PC-3 (cell line): Measurements from ENCODE around the gene PPP6C. TPM values are rescaled to one million over a fixed set of nuclear protein-coding genes. Genes with fewer than 3 reads are reported as not detected.
"Not testable (repeated sequence)": the region's sequence is repeated elsewhere in the genome, so short reads cannot be mapped to it uniquely, and the experiment has no call there.

Experiments used
- ATAC-seq: fragments of 200-7000 bp; cut with Tn5 transposase; 2 replicates; pipeline ENCODE4 v1.9.1; 2020; ENCODE audit warnings: mild to moderate bottlenecking, moderate library complexity
- BruUV-seq: library from RNA; stranded (reverse); fragments of 400-500 nt; replicated peaks from 2 replicates; lab custom pipeline; 2021; lab: Mats Ljungman, UMichigan
- CTCF ChIA-PET: fragments of 300-600 bp; sonication (Branson Sonifier 250); formaldehyde crosslinking; loops from one replicate; lab custom pipeline; 2022; ENCODE audit warnings: antibody characterized with exemption; lab: Charles Lee
- POLR2A ChIA-PET: fragments of 300-600 bp; sonication (Branson Sonifier 250); formaldehyde crosslinking; loops from one replicate; lab custom pipeline; 2022; ENCODE audit warnings: antibody characterized with exemption; ENCODE audit not compliant: unreplicated experiment; lab: Charles Lee
- DNase-seq: peaks from one replicate; pipeline ENCODE4 v3.0.0-alpha.2; 2015
- H2AFZ ChIP-seq: fragments of 300-600 bp; sonication (generic); 2 replicates; pipeline ENCODE4 v1.6.0; 2016; ENCODE audit warnings: antibody characterized with exemption, low read length
- H3F3A ChIP-seq: fragments of 300-600 bp; sonication (generic); one replicate; pipeline ENCODE4 v1.6.0; 2017; ENCODE audit warnings: antibody characterized with exemption, low read length, control low read depth, mild to moderate bottlenecking; ENCODE audit not compliant: unreplicated experiment
- H3K27ac ChIP-seq: fragments of 300-600 bp; sonication (generic); 2 replicates; pipeline ENCODE4 v1.5.1; 2016; ENCODE audit warnings: mild to moderate bottlenecking, low read length
- H3K27me3 ChIP-seq: fragments of 300-600 bp; sonication (generic); 2 replicates; pipeline ENCODE4 v1.6.1; 2016; ENCODE audit warnings: low read length, mixed read lengths
- H3K36me3 ChIP-seq: fragments of 300-600 bp; sonication (generic); 2 replicates; pipeline ENCODE4 v1.6.1; 2016; ENCODE audit warnings: low read depth, mixed run types, low read length, mixed read lengths
- H3K4me1 ChIP-seq: fragments of 300-600 bp; sonication (generic); 2 replicates; pipeline ENCODE4 v1.5.1; 2016; ENCODE audit warnings: low read length; ENCODE audit not compliant: insufficient read depth
- H3K4me2 ChIP-seq: fragments of 300-600 bp; sonication (generic); 2 replicates; pipeline ENCODE4 v1.6.0; 2016; ENCODE audit warnings: low read length
- H3K4me3 ChIP-seq: fragments of 300-600 bp; sonication (generic); 2 replicates; pipeline ENCODE4 v1.5.1; 2016; ENCODE audit warnings: mild to moderate bottlenecking, low read length, mixed read lengths
- H3K79me2 ChIP-seq: fragments of 300-600 bp; sonication (generic); 2 replicates; pipeline ENCODE4 v1.6.1; 2017; ENCODE audit warnings: low read length, mixed read lengths
- H3K9ac ChIP-seq: fragments of 300-600 bp; sonication (generic); 2 replicates; pipeline ENCODE4 v1.6.0; 2016; ENCODE audit warnings: mild to moderate bottlenecking, low read length
- H3K9me2 ChIP-seq: fragments of 300-600 bp; sonication (generic); replicated peaks from 2 replicates; pipeline ENCODE4 v1.6.1; 2016; ENCODE audit warnings: mixed run types, low read length, mixed read lengths
- H3K9me3 ChIP-seq: fragments of 300-600 bp; sonication (generic); 2 replicates; pipeline ENCODE4 v1.6.1; 2016; ENCODE audit warnings: low read length, mixed read lengths
- H4K20me1 ChIP-seq: fragments of 300-600 bp; sonication (generic); 2 replicates; pipeline ENCODE4 v1.6.1; 2016; ENCODE audit warnings: low read length, mixed read lengths
- EZH2 ChIP-seq: fragments of 300-600 bp; sonication (generic); IDR thresholded peaks from one replicate; pipeline ENCODE4 v1.6.1; 2017; ENCODE audit warnings: antibody characterized with exemption, mild to moderate bottlenecking, low read length; ENCODE audit not compliant: unreplicated experiment
- EZH2phosphoT487 ChIP-seq: fragments of 300-600 bp; sonication (generic); IDR thresholded peaks from 2 replicates; pipeline ENCODE4 v1.6.1; 2018; ENCODE audit warnings: mild to moderate bottlenecking, antibody characterized with exemption, low read length, borderline replicate concordance
- intact Hi-C: fragments of 100-400 bp; cut with micrococcal nuclease; formaldehyde crosslinking; loops from 2 replicates; pipeline ENCODE4 v1.9.0; 2023
- total RNA-seq: library from RNA; depleted of rRNA; stranded (reverse); fragments of >200 nt; gene quantifications from 2 replicates; pipeline ENCODE4 v1.2.3, GENCODE V29; 2014
- TF ChIP-seq, protein P1 (sequence below): fragments of 300-600 bp; sonication (generic); conservative IDR thresholded peaks from 2 replicates; pipeline ENCODE4 v1.5.1; 2017; ENCODE audit warnings: antibody characterized with exemption, low read depth, mild to moderate bottlenecking, low read length

The PPP6C gene
- total RNA-seq, 1 experiment from 2014 or later = 16.4 TPM

- intact Hi-C loops = no loop called here
- H3K36me3 ChIP-seq = peaks cover 35% of the 10 kb centered on the region
Measured at GRCh38 chr9:125233678-125234077, 44.1 kb upstream of the PPP6C start.

DNA sequence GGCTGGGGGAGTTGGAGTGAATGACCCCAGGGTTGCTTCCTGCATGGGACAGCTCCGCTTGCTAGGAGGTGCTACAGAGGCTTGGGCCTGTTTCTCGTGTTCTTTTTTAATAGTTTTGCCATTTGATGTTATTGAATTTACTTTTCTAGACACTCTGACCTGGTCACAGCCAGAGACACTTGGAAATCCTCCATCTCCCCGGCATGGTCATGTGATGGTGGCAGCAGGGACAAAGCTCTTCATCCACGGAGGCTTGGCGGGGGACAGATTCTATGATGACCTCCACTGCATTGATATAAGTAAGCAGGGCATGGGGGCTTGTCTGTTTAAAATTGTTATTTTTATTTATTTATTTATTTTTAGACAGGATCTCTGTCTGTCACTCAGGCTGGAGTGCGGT, 38.2 kb upstream of the PPP6C start:
- H3K4me1 ChIP-seq = no peaks in the 10 kb centered on the region
- H3K9me3 ChIP-seq = no peaks in the 10 kb centered on the region
- H4K20me1 ChIP-seq = no peaks in the 10 kb centered on the region
- ChIA-PET POLR2A (no interaction called here), CTCF (no interaction called here)
- no peak overlapping the region for H3K4me3 ChIP-seq
- H3K27me3 ChIP-seq = no peaks in the 10 kb centered on the region
- DNase-seq (no peak), ATAC-seq (no peak)
- H3K27ac ChIP-seq = no peak overlapping the region
- no peak overlapping the region for H2AFZ ChIP-seq
- no peaks in the 10 kb centered on the region for H3F3A ChIP-seq
- H3K9me2 ChIP-seq = no peaks in the 10 kb centered on the region
- H3K36me3 ChIP-seq = peaks cover 3% of the 10 kb centered on the region; the same call in 1 of the 2 replicates
- H3K4me2 ChIP-seq = no peak overlapping the region
- intact Hi-C loops = no loop called here
- BruUV-seq = no TSS peak
- no peaks in the 10 kb centered on the region for H3K79me2 ChIP-seq
- no peak overlapping the region for H3K9ac ChIP-seq
- TF ChIP-seq, protein P1, sequence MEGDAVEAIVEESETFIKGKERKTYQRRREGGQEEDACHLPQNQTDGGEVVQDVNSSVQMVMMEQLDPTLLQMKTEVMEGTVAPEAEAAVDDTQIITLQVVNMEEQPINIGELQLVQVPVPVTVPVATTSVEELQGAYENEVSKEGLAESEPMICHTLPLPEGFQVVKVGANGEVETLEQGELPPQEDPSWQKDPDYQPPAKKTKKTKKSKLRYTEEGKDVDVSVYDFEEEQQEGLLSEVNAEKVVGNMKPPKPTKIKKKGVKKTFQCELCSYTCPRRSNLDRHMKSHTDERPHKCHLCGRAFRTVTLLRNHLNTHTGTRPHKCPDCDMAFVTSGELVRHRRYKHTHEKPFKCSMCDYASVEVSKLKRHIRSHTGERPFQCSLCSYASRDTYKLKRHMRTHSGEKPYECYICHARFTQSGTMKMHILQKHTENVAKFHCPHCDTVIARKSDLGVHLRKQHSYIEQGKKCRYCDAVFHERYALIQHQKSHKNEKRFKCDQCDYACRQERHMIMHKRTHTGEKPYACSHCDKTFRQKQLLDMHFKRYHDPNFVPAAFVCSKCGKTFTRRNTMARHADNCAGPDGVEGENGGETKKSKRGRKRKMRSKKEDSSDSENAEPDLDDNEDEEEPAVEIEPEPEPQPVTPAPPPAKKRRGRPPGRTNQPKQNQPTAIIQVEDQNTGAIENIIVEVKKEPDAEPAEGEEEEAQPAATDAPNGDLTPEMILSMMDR = no peak
- no peak for TF ChIP-seq EZH2
- no peak for TF ChIP-seq EZH2phosphoT487

More at GRCh38 chr9:125233678-125234077, 44.1 kb upstream of the PPP6C start:
- no peaks in the 10 kb centered on the region for H3K27me3 ChIP-seq
- no peak overlapping the region for H2AFZ ChIP-seq
- TF ChIP-seq EZH2phosphoT487 (no peak), EZH2 (no peak)
- ChIA-PET POLR2A (interaction anchor here (0.5 to 0.6 kb wide), 4 partner anchors 9 to 122 kb away, joined by 3 to 10 read pairs (median 4); no protein-coding TSS in a partner anchor), CTCF (interaction anchor here (0.6 kb wide), 1 partner anchor 63 kb away, joined by 5 read pairs; no protein-coding TSS in a partner anchor)
- no TSS peak for BruUV-seq
- H3F3A ChIP-seq = peaks cover 16% of the 10 kb centered on the region
- no peak overlapping the region for H3K9ac ChIP-seq
- H3K27ac ChIP-seq = peak overlapping the region; percentile 31
- peaks cover 27% of the 10 kb centered on the region for H3K4me1 ChIP-seq
- ATAC-seq (peak; percentile 86), DNase-seq (peak; percentile 87)
- no peak overlapping the region for H3K4me2 ChIP-seq
- H3K79me2 ChIP-seq = peaks cover 34% of the 10 kb centered on the region
- H3K9me3 ChIP-seq = no peaks in the 10 kb centered on the region
- peaks cover 40% of the 10 kb centered on the region for H4K20me1 ChIP-seq
- no peak overlapping the region for H3K4me3 ChIP-seq
- H3K9me2 ChIP-seq = no peaks in the 10 kb centered on the region

GRCh38 chr9:125224858-125225257, 35.3 kb upstream of the PPP6C start:
- BruUV-seq, H2AFZ ChIP-seq, H3K27ac ChIP-seq, H3K36me3 ChIP-seq, H4K20me1 ChIP-seq, H3K27me3 ChIP-seq, CTCF ChIA-PET, POLR2A ChIA-PET, H3K9me3 ChIP-seq, H3K4me3 ChIP-seq, H3F3A ChIP-seq, intact Hi-C loops, DNase-seq, H3K9ac ChIP-seq, H3K79me2 ChIP-seq, H3K4me1 ChIP-seq, ATAC-seq, H3K4me2 ChIP-seq, H3K9me2 ChIP-seq: not testable (repeated sequence)

- DNase-seq (no peak), ATAC-seq (no peak)
- POLR2A ChIA-PET = no interaction called here
- H3K27me3 ChIP-seq = no peaks in the 10 kb centered on the region
- no peaks in the 10 kb centered on the region for H3K9me2 ChIP-seq
- no peak overlapping the region for H3K27ac ChIP-seq
- H3K9me3 ChIP-seq = no peaks in the 10 kb centered on the region
- H3K4me1 ChIP-seq = no peaks in the 10 kb centered on the region
- intact Hi-C loops = no loop called here
- no peaks in the 10 kb centered on the region for H4K20me1 ChIP-seq
- H3K4me3 ChIP-seq = no peak overlapping the region
- H3K9ac ChIP-seq = no peak overlapping the region
- CTCF ChIA-PET = no interaction called here
- H3K4me2 ChIP-seq = no peak overlapping the region
- no peaks in the 10 kb centered on the region for H3K79me2 ChIP-seq
- BruUV-seq = no TSS peak
- H3F3A ChIP-seq = no peaks in the 10 kb centered on the region
- TF ChIP-seq EZH2 = no peak
- TF ChIP-seq EZH2phosphoT487 = no peak
- TF ChIP-seq, protein P1 = no peak
- H3K36me3 ChIP-seq = no peaks in the 10 kb centered on the region
- H2AFZ ChIP-seq = no peak overlapping the region
Measured at GRCh38 chr9:125218621-125219020, 29.0 kb upstream of the PPP6C start.
